Trophoblast cell (in vitro differentiated cells and primary cell): ENCODE data around the gene THAP5.

ENCODE experiments used
- DNase-seq, 2 donors: peaks; one replicate each; pipeline ENCODE4 v3.0.0-alpha.2; 2016
- H2AFZ ChIP-seq: 2 replicates; pipeline ENCODE4 v1.6.1; 2013; ENCODE audit warnings: low read length, moderate library complexity, mild to moderate bottlenecking; ENCODE audit not compliant: insufficient read depth, poor library complexity
- H2AK5ac ChIP-seq: 2 replicates; pipeline ENCODE4 v1.6.1; 2013; ENCODE audit warnings: mild to moderate bottlenecking, low read length
- H2BK120ac ChIP-seq: 2 replicates; pipeline ENCODE4 v1.6.1; 2013; ENCODE audit warnings: low read length, mild to moderate bottlenecking, moderate library complexity; ENCODE audit not compliant: insufficient read depth, poor library complexity
- H2BK12ac ChIP-seq: 2 replicates; pipeline ENCODE4 v1.6.1; 2013; ENCODE audit warnings: mild to moderate bottlenecking, low read length, moderate library complexity
- H2BK5ac ChIP-seq: 2 replicates; pipeline ENCODE4 v1.6.1; 2013; ENCODE audit warnings: low read length, low read depth, moderate library complexity, mild to moderate bottlenecking; ENCODE audit not compliant: poor library complexity
- H3K14ac ChIP-seq: 2 replicates; pipeline ENCODE4 v1.6.1; 2013; ENCODE audit warnings: mild to moderate bottlenecking, low read length
- H3K18ac ChIP-seq: 2 replicates; pipeline ENCODE4 v1.6.1; 2013; ENCODE audit warnings: mild to moderate bottlenecking, low read length
- H3K23ac ChIP-seq: 2 replicates; pipeline ENCODE4 v1.6.1; 2013; ENCODE audit warnings: low read length
- H3K27ac ChIP-seq: 2 replicates; pipeline ENCODE4 v1.5.1; 2013; ENCODE audit warnings: low read depth, mild to moderate bottlenecking, inconsistent platforms, low read length, moderate library complexity
- H3K27me3 ChIP-seq: 2 replicates; pipeline ENCODE4 v1.6.1; 2013; ENCODE audit warnings: inconsistent platforms, mild to moderate bottlenecking, low read length, moderate library complexity; ENCODE audit not compliant: insufficient read depth
- H3K36me3 ChIP-seq, 2 experiments: 1 replicate in 1 of 2; 2 replicates in 1 of 2; pipeline ENCODE4 v1.6.1; 2013; ENCODE audit warnings: low read length in 2 of 2, mild to moderate bottlenecking in 2 of 2, moderate library complexity in 1 of 2; ENCODE audit not compliant: insufficient read depth in 2 of 2, control insufficient read depth in 1 of 2
- H3K4ac ChIP-seq: 2 replicates; pipeline ENCODE4 v1.6.1; 2013; ENCODE audit warnings: low read depth, mild to moderate bottlenecking, low read length, moderate library complexity
- H3K4me1 ChIP-seq, 2 experiments: 1 replicate in 1 of 2; 2 replicates in 1 of 2; pipeline ENCODE4 v1.6.1; 2013; ENCODE audit warnings: low read length in 2 of 2, mild to moderate bottlenecking in 2 of 2, moderate library complexity in 1 of 2; ENCODE audit not compliant: insufficient read depth in 2 of 2, control insufficient read depth in 1 of 2
- H3K4me2 ChIP-seq: 2 replicates; pipeline ENCODE4 v1.6.1; 2013; ENCODE audit warnings: inconsistent platforms, mild to moderate bottlenecking, low read length, moderate library complexity
- H3K4me3 ChIP-seq: 2 replicates; pipeline ENCODE4 v1.5.1; 2013; ENCODE audit warnings: mild to moderate bottlenecking, low read depth, low read length, inconsistent platforms
- H3K79me1 ChIP-seq: one replicate; pipeline ENCODE4 v1.6.1; 2013; ENCODE audit warnings: low read length
- H3K79me2 ChIP-seq: 2 replicates; pipeline ENCODE4 v1.6.1; 2013; ENCODE audit warnings: low read length, mild to moderate bottlenecking; ENCODE audit not compliant: control insufficient read depth, insufficient read depth, poor library complexity
- H3K9ac ChIP-seq: 2 replicates; pipeline ENCODE4 v1.6.1; 2013; ENCODE audit warnings: mild to moderate bottlenecking, low read length
- H3K9me3 ChIP-seq: 2 replicates; pipeline ENCODE4 v1.6.1; 2013; ENCODE audit warnings: low read depth, mild to moderate bottlenecking, control low read depth, inconsistent platforms, low read length; ENCODE audit not compliant: insufficient read depth
- H4K12ac ChIP-seq: 2 replicates; pipeline ENCODE4 v1.6.1; 2013; ENCODE audit warnings: low read depth, mild to moderate bottlenecking, low read length, moderate library complexity
- H4K8ac ChIP-seq: 2 replicates; pipeline ENCODE4 v1.6.1; 2013; ENCODE audit warnings: low read depth, mild to moderate bottlenecking, low read length, moderate library complexity
- H4K91ac ChIP-seq: one replicate; pipeline ENCODE4 v1.6.1; 2013; ENCODE audit warnings: low read depth, mild to moderate bottlenecking, low read length, moderate library complexity
- WGBS: extraction: QIAGEN DNeasy Blood & Tissue Kit; methylation state at CpG from one replicate; pipeline ENCODE4 v1.1.7; 2013; ENCODE audit warnings: missing lambda C conversion rate; ENCODE audit not compliant: insufficient read length, insufficient coverage; ENCODE audit errors: extremely low coverage; 5-methylcytosine and 5-hydroxymethylcytosine counted together

THAP5 gene

GRCh38 chr7:108568801-108569380, 615 bp downstream of the THAP5 start:
- peak overlapping the region; percentile 86 for H3K18ac ChIP-seq
- no CpG with 5 or more reads among the region's 24 CpGs for WGBS
- no peak overlapping the region for H3K23ac ChIP-seq
- no peak overlapping the region for H2BK12ac ChIP-seq
- no peak for DNase-seq
- peak overlapping the region; percentile 70 for H3K4me2 ChIP-seq
- H3K9ac ChIP-seq = peak overlapping the region; percentile 77
- peak overlapping the region; percentile 60 for H2BK5ac ChIP-seq
- peaks cover 13% of the 10 kb centered on the region for H3K79me2 ChIP-seq
- H3K4ac ChIP-seq = peak overlapping the region; percentile 50
- H3K27me3 ChIP-seq = no peaks in the 10 kb centered on the region
- H3K79me1 ChIP-seq = peaks cover 13% of the 10 kb centered on the region
- peak overlapping the region; percentile 85 for H3K27ac ChIP-seq
- peak overlapping the region; percentile 49 for H2AK5ac ChIP-seq
- peak overlapping the region; percentile 40 for H2BK120ac ChIP-seq
- H4K8ac ChIP-seq = peak overlapping the region; percentile 92
- peak overlapping the region; percentile 89 for H4K12ac ChIP-seq
- H3K4me3 ChIP-seq = peak overlapping the region; percentile 86
- no peaks in the 10 kb centered on the region for H3K9me3 ChIP-seq
- no peaks in the 10 kb centered on the region for H3K4me1 ChIP-seq
- H2AFZ ChIP-seq = peak overlapping the region; percentile 64
- H4K91ac ChIP-seq = peak overlapping the region; percentile 83
- peak overlapping the region; percentile 92 for H3K14ac ChIP-seq
- H3K36me3 ChIP-seq = peaks cover 0 to 1% of the 10 kb centered on the region in 2 experiments

GRCh38 chr7:108565987-108566386, 3.5 kb downstream of the THAP5 start:
- no peak overlapping the region for H2BK5ac ChIP-seq
- no peak overlapping the region for H2BK12ac ChIP-seq
- no peak overlapping the region for H2AFZ ChIP-seq
- no peaks in the 10 kb centered on the region for H3K36me3 ChIP-seq
- no peak overlapping the region for H3K4me3 ChIP-seq
- no peak overlapping the region for H2AK5ac ChIP-seq
- no peak overlapping the region for H4K91ac ChIP-seq
- H3K4me2 ChIP-seq = no peak overlapping the region
- H3K79me1 ChIP-seq = peaks cover 13% of the 10 kb centered on the region
- no peak overlapping the region for H3K23ac ChIP-seq
- no peak overlapping the region for H3K14ac ChIP-seq
- no peak overlapping the region for H4K12ac ChIP-seq
- H3K18ac ChIP-seq = no peak overlapping the region
- H3K9ac ChIP-seq = no peak overlapping the region
- H3K27ac ChIP-seq = no peak overlapping the region
- H3K27me3 ChIP-seq = no peaks in the 10 kb centered on the region
- H3K79me2 ChIP-seq = peaks cover 13% of the 10 kb centered on the region
- no peak for DNase-seq
- no peaks in the 10 kb centered on the region for H3K4me1 ChIP-seq
- H3K4ac ChIP-seq = no peak overlapping the region
- no peak overlapping the region for H2BK120ac ChIP-seq
- H3K9me3 ChIP-seq = no peaks in the 10 kb centered on the region
- no peak overlapping the region for H4K8ac ChIP-seq

GRCh38 chr7:108561047-108561619, 8.4 kb downstream of the THAP5 start:
- Histone ChIP-seq H2AK5ac (no peak overlapping the region), H3K4me3 (no peak overlapping the region), H4K8ac (no peak overlapping the region), H3K79me2 (no peaks in the 10 kb centered on the region), H4K12ac (no peak overlapping the region), H3K18ac (no peak overlapping the region), H2BK120ac (no peak overlapping the region), H3K36me3 (peaks cover 0 to 3% of the 10 kb centered on the region in 2 experiments), H3K79me1 (no peaks in the 10 kb centered on the region), H2AFZ (no peak overlapping the region), H2BK5ac (no peak overlapping the region), H3K14ac (no peak overlapping the region), H3K27me3 (no peaks in the 10 kb centered on the region), H3K23ac (no peak overlapping the region), H3K4me1 (no peaks in the 10 kb centered on the region), H3K4me2 (no peak overlapping the region), H3K4ac (no peak overlapping the region), H2BK12ac (no peak overlapping the region), H3K27ac (no peak overlapping the region), H4K91ac (no peak overlapping the region), H3K9ac (no peak overlapping the region), H3K9me3 (peaks cover 5% of the 10 kb centered on the region)
- DNase-seq = no peak
- no CpG with 5 or more reads among the region's 4 CpGs for WGBS

- Histone ChIP-seq H3K4me2 (no peak overlapping the region), H3K9ac (no peak overlapping the region), H3K23ac (no peak overlapping the region), H3K4ac (no peak overlapping the region), H4K8ac (no peak overlapping the region), H2BK12ac (no peak overlapping the region), H3K79me2 (no peaks in the 10 kb centered on the region), H3K27ac (no peak overlapping the region), H3K9me3 (peaks cover 5% of the 10 kb centered on the region), H4K12ac (no peak overlapping the region), H3K79me1 (no peaks in the 10 kb centered on the region), H3K18ac (no peak overlapping the region), H4K91ac (no peak overlapping the region), H3K36me3 (peaks cover 0 to 3% of the 10 kb centered on the region in 2 experiments), H2AFZ (no peak overlapping the region), H3K14ac (no peak overlapping the region), H3K27me3 (no peaks in the 10 kb centered on the region), H2BK120ac (no peak overlapping the region), H2AK5ac (no peak overlapping the region), H2BK5ac (no peak overlapping the region), H3K4me1 (no peaks in the 10 kb centered on the region), H3K4me3 (no peak overlapping the region)
- WGBS = no CpG with 5 or more reads among the region's 4 CpGs
- no peak for DNase-seq
Measured at GRCh38 chr7:108559253-108559652, 10.3 kb downstream of the THAP5 start.
